ENCODE measurements around the gene FREM2.

FREM2 gene

GRCh38 chr13:38686577-38687245 is at the start of gene FREM2:
Gene FREM2, plus strand, starts transcription at chr13:38687077. Its CDS starts 268 bp downstream, at chr13:38687345.
- no peak for DNase-seq

GRCh38 chr13:38637576-38637975 is 49.3 kb upstream of the FREM2 start:
- DNase-seq = no peak

- DNase-seq = no peak
These were observed 45.5 kb upstream of the FREM2 start for GRCh38 chr13:38641164-38641948.

- DNase-seq = no peak
These were observed 39.6 kb upstream of the FREM2 start for GRCh38 chr13:38647312-38647711.

- no peak for DNase-seq
These were observed 38.0 kb upstream of the FREM2 start for GRCh38 chr13:38648912-38649311.

- DNase-seq = no peak
These were observed 30.2 kb upstream of the FREM2 start for GRCh38 chr13:38656699-38657098.

GRCh38 chr13:38657191-38657590 is 29.7 kb upstream of the FREM2 start:
- DNase-seq = no peak

- DNase-seq = no peak
These were observed 28.0 kb upstream of the FREM2 start for GRCh38 chr13:38658906-38659305.

GRCh38 chr13:38661010-38661675 is 25.7 kb upstream of the FREM2 start:
- DNase-seq = no peak

- DNase-seq = no peak
These were observed 24.5 kb upstream of the FREM2 start for GRCh38 chr13:38662362-38662761.

GRCh38 chr13:38664906-38665305 is 22.0 kb upstream of the FREM2 start:
- no peak for DNase-seq

GRCh38 chr13:38667526-38668109 is 19.3 kb upstream of the FREM2 start:
- no peak for DNase-seq

GRCh38 chr13:38669234-38669964 is 17.5 kb upstream of the FREM2 start:
- DNase-seq = no peak

- DNase-seq = no peak
These were observed 16.2 kb upstream of the FREM2 start for GRCh38 chr13:38670627-38671026.

GRCh38 chr13:38671980-38672379 is 14.9 kb upstream of the FREM2 start:
- DNase-seq = no peak

- no peak for DNase-seq
These were observed 12.7 kb upstream of the FREM2 start for GRCh38 chr13:38674208-38674607.

- no peak for DNase-seq
These were observed 6.0 kb upstream of the FREM2 start for GRCh38 chr13:38680912-38681311.

- DNase-seq = no peak
These were observed 2.2 kb upstream of the FREM2 start for GRCh38 chr13:38684714-38685113.

- DNase-seq = no peak
These were observed 1.4 kb upstream of the FREM2 start for GRCh38 chr13:38685431-38685830.

GRCh38 chr13:38685974-38686576 is 802 bp upstream of the FREM2 start:
- no peak for DNase-seq

- DNase-seq = no peak
These were observed 661 bp downstream of the FREM2 start for GRCh38 chr13:38687246-38688229.

Data from NCI-H2171 treated with DMSO at 0.1 percent for 48 hours (cell line).